CD4-positive, alpha-beta T cell treated with Interleukin-4 for 1 hour (primary cell): ENCODE measurements around the gene SLC25A1.
A peak's percentile ranks its signal among the peaks of the same experiment; 100 is the strongest.
"Not testable (repeated sequence)": the region's sequence is repeated elsewhere in the genome, so short reads cannot be mapped to it uniquely, and the experiment has no call there.

Experiments used
- DNase-seq, 2 donors: peaks; one replicate each; pipeline ENCODE4 v3.0.0-alpha.2; 2020 to 2022

Gene SLC25A1

DNA sequence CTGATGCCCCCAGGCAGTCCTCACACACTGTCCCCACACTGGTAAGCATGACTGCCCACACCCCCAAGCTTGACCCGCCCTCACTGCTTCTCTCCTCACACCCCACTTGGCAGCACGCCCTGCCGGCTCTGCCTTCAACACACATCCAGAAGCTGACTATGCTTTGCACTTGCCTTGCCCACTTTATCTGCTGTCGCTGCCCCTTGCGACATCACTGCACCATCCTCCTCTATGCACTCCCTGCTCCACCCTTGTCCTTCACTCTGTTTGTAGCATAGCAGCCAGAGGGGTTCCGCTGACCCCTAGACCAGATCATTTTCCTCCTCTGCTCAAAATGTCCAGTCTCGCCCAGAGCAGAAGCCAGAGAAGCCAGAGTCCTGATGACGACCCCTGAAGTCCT, 25.3 kb upstream of the SLC25A1 start:
- no peak for DNase-seq

DNA sequence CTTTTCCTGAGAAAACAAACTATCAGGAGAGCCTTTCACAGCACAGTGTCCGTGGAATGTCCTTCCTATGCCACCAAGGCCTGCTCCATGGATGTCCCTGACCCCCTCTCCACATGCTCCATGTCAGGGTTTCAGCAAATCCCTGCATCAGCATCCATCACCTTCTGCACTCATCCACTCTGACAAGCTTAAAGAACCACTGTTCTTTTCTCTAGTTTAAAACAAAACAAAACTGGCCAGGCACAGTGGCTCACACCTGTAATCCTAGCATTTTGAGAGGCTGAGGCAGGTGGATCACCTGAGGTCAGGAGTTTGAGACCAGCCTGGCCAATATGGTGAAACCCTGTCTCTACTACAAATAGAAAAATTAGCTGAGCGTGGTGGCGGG, 24.3 kb upstream of the SLC25A1 start:
- not testable (repeated sequence) for DNase-seq

DNA sequence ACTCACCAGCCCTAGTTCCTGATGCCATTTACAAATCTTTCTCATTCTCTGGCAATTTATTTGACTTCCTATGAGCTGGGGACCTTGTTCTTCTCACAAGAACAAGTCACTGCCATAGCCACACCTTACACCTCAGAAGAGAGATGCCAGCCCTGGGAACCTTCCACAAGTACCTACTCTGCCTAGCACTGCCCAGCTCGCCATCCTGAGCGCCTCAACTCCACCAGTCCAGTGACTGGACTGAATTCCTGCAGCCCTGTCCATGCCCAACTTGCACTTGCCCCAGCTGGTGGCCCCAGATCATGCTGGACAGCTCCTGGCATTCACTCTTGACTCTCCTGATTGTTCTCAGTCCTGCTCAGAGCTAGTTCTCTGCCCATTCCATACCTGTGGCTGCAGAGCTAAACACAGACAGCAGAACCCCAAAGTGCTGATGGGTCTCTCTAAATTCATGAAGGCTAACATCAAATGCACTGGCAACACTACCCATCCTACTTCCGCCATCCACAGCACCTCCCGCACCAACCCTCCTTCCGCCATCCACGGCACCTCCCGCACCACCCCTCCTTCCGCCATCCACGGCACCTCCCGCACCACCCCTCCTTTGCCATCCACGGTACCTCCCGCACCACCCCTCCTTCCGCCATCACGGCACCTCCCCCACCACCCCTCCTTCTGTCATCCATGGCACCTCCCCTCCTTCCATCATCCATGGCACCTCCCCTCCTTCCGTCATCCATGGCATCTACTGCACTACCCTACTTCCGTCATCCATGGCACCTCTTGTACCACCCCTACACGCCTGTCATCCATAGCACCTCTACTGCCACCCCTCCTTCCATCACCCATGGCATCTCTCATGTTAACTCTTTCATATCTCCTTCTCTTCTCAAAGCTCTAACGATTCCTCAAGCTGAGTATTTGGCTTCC, 23.6 kb upstream of the SLC25A1 start:
- no peak for DNase-seq

DNA sequence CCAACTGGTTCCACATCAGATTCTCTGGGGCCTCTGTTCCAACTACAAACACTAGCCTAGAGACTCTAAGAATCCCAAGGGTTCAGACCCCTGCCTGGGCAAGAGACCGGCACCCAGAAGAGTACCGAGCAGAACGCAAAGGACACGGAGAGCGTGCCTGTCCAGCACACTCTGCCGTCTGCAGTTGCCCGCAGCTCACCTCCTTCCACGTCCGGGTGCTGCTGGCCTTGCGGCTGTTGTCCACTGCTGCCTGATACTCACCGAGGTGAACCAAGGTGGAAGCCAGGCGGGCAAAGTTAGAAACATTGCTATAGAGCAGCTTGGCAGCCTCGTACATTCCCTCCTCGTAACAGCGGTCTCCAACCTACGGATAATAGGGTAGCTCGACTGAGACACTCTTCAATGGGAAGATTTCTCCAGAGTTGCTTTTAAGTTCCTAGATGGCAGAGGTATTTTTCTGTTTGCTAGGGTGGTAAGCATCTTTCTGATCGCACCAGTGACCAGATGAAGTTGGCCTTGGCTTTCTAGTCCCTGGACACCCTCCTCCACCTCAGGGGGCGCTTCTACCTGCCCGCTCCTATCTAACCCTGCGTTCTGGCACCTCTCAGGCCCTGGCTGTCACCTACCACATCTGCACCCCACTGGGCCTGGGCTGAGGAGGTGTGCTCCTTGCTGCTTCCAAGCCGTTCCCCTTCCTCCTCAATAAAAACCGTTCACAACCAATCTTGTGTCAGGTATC, 22.8 kb upstream of the SLC25A1 start:
- DNase-seq, result no peak

DNA sequence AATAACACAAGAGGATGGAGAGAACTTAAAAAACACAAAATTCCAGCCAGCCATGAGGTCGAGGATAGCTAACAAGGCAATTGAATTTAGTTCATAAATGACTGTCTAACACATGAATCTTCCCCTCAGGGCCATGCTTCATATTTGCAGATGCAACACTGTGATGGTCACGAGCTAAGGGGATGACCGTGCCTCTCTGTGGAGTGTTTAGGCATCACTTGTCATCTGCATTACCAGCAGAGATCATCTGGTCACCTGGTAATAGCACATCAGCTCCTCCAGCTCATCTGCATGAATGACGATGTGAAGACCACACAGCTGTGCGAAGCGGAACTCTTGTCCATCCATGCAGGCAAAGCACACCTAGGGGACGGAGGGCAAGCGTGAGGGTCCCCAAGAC, 20.9 kb upstream of the SLC25A1 start:
- DNase-seq, result no peak

DNA sequence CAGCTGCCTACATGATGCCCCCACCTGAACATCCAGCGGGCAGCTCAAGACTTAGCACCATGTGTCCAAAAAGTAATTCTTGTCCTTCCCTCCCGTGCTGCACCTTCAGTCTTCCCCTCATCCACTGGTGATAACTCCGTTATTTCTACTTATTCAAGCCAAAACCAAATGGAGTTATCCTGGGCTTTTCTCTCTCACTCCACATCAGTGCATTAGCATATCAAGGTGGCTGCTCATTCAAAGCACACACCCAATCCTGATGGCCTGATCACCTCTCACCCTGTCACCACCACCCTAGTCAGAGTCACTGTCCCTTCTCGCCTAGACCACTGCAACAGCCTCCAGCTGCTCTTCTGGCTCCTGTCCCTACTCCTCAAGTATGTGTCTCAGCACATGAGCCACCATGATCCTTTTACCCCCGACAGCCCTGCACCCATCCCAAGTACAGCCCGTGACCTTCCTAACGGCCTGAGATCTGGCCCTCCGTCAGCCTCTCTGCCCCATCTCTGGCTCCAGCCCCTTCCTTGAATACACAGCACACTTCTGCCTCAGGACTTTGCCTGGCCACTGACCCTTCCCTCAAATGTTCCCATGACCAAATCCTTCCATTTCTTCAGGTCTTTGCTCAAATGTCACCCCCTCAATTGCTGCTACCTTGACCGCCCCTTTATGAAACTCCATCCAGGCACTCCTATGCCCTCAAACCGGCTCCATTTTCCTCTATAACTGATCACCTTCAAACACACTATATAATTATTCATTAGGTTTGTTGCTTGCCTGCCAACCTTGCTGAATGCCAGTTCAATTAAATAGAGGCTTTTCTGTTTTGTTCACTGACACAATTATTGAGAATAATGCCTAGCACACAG, 19.7 kb upstream of the SLC25A1 start:
- no peak for DNase-seq

DNA sequence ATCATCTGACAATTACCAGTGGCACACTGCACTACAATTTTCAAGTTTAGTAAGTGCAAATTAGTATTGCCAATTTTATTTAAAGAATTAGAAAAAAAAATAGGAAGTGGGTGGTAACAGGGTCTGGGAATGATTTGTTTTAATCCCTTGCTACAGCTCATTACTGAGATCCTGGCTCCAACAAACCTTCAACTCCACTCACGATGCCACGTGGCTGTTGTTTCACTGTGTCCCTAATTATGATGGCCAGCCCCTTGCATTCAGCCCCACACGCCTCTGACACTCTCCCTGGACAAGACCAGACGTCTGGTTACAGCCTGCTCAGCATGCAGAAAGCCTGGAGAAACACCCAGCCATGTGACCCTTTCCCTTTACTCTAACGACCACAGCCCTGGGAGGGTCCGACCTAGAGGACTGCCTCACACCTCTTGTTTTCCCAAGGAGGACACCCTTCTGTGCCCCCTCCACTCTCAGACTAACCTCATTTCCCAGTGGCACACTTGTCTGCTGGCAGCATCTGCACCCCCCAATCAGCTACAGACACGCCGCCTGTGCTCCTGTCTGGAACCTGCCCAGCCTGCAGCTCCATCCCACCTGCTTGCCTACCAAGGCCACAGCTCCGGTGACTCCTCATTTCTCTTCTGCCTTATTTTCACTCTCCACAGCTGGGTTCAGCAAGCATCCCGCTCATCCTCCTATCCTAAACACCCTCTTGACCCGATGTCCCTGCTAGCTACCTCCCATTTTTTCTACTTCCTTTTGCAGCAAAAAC, 18.5 kb upstream of the SLC25A1 start:
- no peak for DNase-seq

DNA sequence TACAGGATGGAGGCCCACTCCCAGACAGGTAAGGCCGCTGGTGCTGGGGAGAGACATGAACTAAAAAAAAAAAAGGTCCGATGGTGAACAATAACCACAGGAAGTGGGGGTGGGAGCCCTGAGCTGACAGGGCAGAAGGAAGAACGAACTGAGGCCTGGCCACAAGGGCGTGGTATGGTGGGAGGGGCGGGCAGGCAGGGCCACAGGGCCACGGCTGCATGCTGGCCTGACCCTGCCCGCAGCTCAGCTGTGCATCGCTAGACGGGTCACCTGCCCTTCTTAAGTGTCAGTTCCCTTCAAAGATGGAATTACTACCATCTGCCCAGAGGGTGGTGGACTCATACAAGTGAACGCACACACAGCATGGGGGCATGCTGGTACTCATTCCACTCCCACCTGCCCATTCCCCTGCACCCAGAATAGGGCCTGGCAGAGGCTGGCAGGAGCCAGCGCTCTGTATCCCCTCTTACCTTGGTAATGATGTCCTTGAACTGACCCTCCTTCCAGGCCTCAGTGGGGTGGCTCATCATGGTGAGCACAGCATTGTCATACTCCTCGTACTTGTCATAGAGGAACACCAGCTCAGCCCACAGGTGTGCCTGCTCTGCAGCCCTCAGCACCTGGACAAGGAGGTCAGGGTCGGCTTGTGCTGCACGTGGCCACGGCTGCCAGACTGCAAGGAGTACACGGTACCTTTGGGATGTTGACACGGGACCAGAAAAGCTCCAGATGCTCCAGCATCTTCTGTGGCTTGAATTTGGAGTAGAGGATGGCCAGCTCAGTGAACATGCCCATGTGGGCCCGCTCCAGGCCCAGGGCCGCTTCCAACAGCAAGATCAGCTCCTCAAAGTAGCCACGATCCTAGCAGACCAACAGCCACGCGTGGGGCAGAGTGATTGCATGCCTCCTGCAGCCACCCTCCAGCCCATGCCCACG, 17.5 kb upstream of the SLC25A1 start:
- no peak for DNase-seq

DNA sequence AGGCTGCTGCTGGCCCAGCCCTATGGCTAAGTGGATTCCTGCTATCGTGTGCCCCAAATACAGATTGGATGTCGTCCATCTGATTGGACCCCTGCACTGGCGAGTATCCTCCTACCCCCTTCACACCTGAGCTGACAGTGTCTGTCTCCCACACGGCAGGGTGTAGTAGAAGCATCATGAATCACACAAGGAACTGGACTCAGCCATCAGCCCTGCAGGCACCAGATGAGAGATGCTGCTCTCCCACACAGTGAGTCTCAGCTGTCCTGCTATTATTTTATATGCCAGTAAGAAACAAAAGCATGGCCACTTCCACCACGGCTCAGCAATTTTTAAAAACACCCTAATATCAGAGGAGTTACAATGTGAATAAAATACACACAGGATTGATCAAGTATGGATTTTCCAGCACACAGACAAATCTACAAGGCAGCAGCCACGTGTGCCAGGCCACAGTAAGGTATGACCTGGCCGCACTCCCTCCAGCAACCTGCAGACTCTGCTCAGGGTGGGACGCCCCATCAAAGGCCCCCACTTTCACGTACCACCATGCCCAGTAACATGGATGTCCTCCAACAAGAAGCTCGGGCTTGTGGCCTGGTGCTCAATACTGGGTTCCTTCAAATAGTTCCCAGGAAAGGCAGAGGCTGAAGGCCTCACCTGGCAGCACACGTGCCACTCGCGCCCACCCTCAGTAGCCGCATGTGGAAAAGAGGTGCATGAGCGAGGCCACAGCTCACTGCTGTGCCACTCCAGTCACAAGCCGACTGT, 16.4 kb upstream of the SLC25A1 start:
- DNase-seq, result peak in 1 of 2 donors; percentile 9

DNA sequence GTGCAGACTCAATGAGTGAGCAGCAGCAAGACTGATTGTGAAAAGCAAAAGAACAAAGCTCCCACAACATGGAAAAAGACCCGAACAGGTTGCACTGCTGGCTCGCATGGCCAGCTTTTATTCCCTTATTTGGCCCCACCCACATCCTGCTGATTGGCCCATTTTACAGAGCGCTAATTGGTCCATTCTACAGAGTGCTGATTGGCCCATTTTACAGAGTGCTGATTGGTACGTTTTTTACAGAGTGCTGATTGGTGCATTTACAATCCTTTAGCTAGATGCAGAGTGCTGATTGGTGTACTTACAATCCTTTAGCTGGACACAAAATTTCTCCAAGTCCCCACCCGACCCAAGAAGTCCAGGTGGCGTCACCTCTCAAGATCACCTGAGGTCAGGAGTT, 15.3 kb upstream of the SLC25A1 start:
- peak in 1 of 2 donors; percentile 5 for DNase-seq

DNA sequence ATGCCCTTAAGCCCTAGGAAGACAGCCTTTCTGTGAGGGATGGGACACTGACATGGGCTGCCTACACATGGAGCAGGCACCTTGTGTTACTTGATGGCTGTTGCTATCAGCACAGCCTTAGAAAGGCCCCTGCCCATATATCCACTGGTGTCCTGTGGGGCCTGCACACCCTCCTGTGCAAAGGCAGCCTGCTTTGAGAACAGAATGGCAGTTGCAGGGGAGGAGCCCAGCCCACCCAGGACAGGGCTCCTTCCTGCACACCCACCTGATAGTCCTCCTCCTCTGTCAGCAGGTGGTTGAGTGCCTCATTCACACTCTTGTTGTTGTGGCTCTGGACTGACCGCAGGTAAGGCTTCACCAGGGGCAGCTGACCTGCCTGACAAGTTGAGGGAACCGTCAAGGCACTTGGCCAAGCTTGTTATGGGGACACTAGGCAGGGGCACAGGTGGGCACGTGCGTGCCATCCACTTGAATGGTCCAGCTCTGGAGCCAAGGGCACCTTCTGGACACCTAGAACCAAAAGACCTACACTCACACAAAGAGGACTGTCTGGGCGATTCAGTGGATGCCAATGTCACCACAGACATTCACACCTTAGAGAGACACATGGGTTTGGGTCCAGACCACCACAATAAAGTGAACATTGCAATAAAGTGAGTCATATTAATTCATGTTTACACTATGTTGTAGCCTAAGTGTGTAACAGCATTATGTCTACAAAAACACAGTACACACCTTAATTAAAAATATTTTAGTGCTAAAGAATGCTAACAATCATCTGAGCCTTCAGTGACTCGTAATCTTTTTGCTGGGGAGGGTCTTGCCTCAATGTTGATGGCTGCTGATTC, 9.4 kb upstream of the SLC25A1 start:
- DNase-seq, result no peak

DNA sequence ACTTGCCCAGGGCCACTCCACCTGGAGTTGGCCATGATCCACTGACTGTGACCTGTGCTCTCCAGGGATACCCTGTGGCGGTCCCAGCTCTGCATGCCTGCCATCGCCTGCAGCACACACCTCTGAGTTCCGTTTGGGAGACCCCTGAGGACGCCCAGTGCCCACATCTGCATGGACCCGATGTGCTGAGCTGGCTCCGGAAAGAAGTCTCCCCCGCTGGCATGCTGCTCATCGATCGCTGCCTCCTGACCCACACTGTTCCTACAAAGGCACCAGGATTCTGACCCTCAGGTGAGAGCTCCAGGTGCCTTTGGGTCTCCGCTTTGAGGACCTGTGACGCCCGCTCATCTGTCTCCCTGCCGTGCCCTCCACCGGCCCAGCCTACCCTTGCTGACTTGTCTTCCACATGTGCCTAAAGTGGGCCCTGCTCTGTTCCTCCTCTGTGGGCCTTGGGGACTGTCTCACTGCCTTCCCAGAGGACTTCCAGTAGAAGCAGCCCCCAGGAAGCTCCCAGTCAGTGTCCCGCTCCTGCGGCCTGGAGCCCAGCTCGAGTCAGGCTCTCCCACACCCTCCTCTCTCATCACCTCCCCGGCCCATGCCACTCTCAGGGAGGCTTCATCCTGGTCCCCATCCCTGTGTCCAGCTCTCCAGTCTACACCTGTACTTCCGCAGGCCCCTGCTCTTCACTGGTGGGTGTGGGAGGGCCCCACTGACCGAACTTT, 5.9 kb upstream of the SLC25A1 start:
- no peak for DNase-seq

DNA sequence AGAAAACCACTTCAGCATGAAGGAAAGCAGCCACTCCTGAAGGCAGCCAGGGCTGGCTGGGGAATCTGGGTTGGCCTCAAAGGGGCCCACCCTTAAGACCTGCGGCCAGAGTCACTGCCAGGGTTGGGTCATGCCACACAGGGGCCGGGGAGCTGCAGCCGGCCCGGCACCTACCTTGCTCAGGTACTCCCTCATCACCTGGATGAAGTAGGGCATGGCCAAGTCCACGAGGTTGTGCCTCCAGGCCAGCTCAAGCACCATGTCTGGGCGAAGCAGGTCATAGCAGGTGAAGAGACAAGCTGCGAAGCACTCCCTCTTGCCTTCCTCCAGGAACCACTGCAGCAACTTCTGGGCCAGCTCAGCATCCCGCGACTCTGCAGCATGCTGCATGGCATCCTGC, 4.7 kb upstream of the SLC25A1 start:
- DNase-seq, result no peak

DNA sequence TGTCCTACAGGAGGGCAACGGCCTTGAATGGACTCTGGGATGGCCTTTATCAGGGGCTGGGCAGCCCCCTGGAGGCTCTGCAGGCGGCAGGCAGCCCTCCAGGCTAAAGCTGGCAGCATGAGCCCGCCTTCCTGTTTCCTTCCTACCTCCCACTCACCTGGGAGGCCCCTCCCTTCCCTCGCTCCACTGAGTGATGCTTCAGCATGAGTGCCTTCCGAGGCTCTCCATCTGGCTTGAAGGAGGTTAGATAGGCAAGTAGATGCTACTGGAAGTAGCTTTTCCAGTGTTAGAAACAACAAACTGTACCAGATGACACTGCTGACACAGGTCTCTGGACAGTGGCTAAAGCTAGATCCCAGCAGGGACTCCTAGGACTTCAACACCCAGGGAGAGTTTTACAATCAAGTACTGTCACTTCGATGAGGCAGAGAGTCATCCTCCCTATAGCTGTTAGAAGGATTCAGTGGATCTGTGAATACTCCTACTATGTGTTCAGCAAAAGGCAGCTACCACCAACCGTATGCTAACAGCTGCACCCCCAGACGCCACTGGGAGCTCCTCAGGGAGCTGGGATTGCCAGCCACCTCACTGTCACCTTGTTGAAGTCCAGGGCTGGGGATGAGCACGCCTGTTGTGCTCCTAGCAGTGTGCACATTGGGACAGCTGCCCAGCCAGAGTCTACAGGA, 4.1 kb upstream of the SLC25A1 start:
- DNase-seq, result no peak

DNA sequence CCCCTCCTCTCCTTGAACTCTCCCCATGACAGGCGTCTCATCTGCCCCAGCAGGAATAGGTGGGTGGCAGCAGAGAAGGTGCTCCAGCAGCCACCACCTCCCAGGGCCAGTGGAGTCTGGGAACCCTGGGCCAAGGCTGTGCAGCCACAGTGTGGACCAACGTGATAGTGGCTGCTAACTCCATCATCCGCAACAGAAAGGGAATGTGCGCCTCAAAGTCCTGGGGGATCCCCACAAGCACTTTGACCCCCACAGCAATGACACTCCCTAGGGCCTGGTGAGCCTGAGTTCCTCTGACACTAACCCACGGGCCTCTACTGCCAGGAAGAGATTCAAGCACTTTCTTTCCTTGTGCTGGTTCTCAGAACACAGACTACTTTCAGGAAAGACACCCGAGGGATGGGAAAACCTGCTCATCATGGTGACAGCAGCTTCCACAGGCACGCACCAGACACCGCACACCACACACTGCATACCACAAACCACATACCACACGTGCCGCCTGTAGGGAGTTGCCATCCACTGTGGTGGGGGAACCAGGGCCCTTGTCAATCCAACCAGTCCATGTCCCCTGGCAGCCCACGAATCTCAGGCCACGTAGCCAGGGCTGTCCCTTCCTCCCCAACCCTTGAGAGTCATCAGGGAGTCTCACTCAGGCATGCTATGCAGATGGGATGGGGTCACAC, 3.4 kb upstream of the SLC25A1 start:
- DNase-seq, result no peak

DNA sequence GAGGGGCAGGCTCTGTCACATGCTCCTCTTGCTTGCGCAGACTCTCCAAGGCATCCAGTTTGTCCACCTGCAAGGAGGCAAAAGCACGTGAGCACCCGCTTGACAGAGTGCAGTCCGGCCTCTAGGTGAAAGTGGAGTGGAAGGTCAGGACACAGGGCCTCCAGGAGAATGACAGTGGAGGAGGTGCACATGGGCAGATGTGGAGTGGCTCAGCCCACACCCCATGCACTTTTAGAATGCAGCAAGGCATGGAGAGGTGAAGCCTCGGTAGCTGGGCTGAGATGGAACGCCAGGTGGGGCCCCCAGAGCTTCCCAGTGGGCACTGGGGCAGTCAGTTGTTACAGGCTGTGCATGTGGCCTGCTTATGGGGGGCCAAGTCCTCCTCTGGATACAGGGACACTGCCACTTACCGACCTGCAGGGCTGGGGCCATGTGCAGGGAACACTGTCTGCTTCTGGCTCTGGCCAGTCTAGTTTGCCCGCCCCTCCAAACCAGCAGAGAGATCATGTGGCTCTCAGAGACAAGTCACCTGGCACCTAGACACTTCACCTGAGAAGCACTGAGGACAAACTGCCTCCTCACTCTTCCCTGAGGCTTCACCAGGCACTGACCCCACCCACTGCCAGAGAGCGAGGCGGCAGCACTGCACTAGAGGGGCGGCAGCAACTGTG, 2.3 kb upstream of the SLC25A1 start:
- DNase-seq, result no peak

DNA sequence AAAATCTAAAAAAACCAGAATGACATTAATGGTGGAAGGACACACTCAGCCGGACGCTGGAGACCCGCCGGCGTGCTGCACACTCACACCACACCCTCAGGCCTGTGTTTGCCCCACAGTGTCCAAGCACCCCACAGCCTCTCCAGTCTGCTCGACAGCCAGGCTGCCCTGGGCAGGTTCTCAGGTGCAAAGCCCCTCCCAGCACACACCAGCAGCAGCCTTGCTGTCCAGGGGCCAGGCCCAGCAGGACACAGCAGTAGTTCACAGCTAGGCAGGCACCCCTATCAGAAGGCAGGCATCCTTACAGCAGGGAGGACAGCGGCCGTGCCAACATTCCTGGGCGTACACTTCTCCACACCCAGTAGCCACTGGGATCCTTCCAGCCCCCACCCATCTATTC, 1.7 kb upstream of the SLC25A1 start:
- DNase-seq, result no peak
